Loucy (cell line): Measurements from ENCODE around the gene PRH2.

Experiments
- H2AFZ ChIP-seq: fragments of 200-600 bp; sonication (generic); 2 replicates; pipeline ENCODE4 v1.6.0; 2016; ENCODE audit warnings: antibody characterized with exemption, mild to moderate bottlenecking, low read length, moderate library complexity
- H3F3A ChIP-seq: fragments of 200-600 bp; 2 replicates; pipeline ENCODE4 v1.6.0; 2016; ENCODE audit warnings: antibody characterized with exemption, low read depth, mild to moderate bottlenecking
- H3K27me3 ChIP-seq: fragments of 200-600 bp; sonication (generic); 2 replicates; pipeline ENCODE4 v1.6.1; 2014; ENCODE audit warnings: low read length, mild to moderate bottlenecking; ENCODE audit not compliant: insufficient read depth, poor library complexity, severe bottlenecking
- H3K36me3 ChIP-seq: fragments of 200-600 bp; sonication (generic); 2 replicates; pipeline ENCODE4 v1.6.1; 2016; ENCODE audit warnings: low read length; ENCODE audit not compliant: insufficient read depth
- H3K4me1 ChIP-seq: fragments of 200-600 bp; sonication (generic); 2 replicates; pipeline ENCODE4 v1.5.1; 2014; ENCODE audit warnings: low read length, mild to moderate bottlenecking; ENCODE audit not compliant: insufficient read depth, poor library complexity, severe bottlenecking
- H3K4me2 ChIP-seq: fragments of 200-600 bp; sonication (generic); 2 replicates; pipeline ENCODE4 v1.6.0; 2014; ENCODE audit warnings: antibody characterized with exemption, low read length, low read depth, mild to moderate bottlenecking; ENCODE audit not compliant: poor library complexity, severe bottlenecking
- H3K4me3 ChIP-seq: fragments of 200-600 bp; sonication (generic); 2 replicates; pipeline ENCODE4 v1.5.1; 2014; ENCODE audit warnings: low read length, mild to moderate bottlenecking, mixed read lengths; ENCODE audit not compliant: poor library complexity, severe bottlenecking
- H3K79me2 ChIP-seq: fragments of 200-600 bp; sonication (generic); 2 replicates; pipeline ENCODE4 v1.6.1; 2014; ENCODE audit warnings: low read length; ENCODE audit not compliant: insufficient read depth
- H3K9ac ChIP-seq: fragments of 200-600 bp; sonication (generic); 2 replicates; pipeline ENCODE4 v1.6.0; 2014; ENCODE audit warnings: mild to moderate bottlenecking, low read depth, low read length, moderate library complexity; ENCODE audit not compliant: poor library complexity, severe bottlenecking
- H3K9me2 ChIP-seq: fragments of 200-600 bp; sonication (generic); replicated peaks from 2 replicates; pipeline ENCODE4 v1.6.1; 2016; ENCODE audit warnings: low read depth, low read length, mixed read lengths
- H3K9me3 ChIP-seq: fragments of 200-600 bp; sonication (generic); 2 replicates; pipeline ENCODE4 v1.6.1; 2014; ENCODE audit warnings: mild to moderate bottlenecking, antibody characterized with exemption, low read length, low read depth; ENCODE audit not compliant: insufficient read depth
- H4K20me1 ChIP-seq: fragments of 200-600 bp; sonication (generic); 2 replicates; pipeline ENCODE4 v1.6.0; 2014; ENCODE audit warnings: antibody characterized with exemption, low read length, mild to moderate bottlenecking; ENCODE audit not compliant: insufficient read depth, poor library complexity, severe bottlenecking
- EZH2phosphoT487 ChIP-seq: fragments of 200-600 bp; IDR thresholded peaks from 2 replicates; pipeline ENCODE4 v1.6.1; 2018; ENCODE audit warnings: antibody characterized with exemption, mild to moderate bottlenecking, moderate library complexity, borderline replicate concordance
- TF ChIP-seq, protein P1 (sequence below): fragments of 200-600 bp; sonication (generic); conservative IDR thresholded peaks from 2 replicates; pipeline ENCODE4 v1.5.1; 2014; ENCODE audit warnings: mild to moderate bottlenecking, antibody characterized with exemption, low read length

Gene PRH2

GRCh38 chr12:10974965-10975364 lies 45.9 kb downstream of the PRH2 start:
- Histone ChIP-seq H3K9ac (no peak overlapping the region), H3K79me2 (no peaks in the 10 kb centered on the region), H3F3A (no peaks in the 10 kb centered on the region), H3K36me3 (no peaks in the 10 kb centered on the region), H2AFZ (no peak overlapping the region), H3K9me3 (no peaks in the 10 kb centered on the region), H3K4me2 (no peak overlapping the region), H3K27me3 (peaks cover 43% of the 10 kb centered on the region), H3K4me1 (no peaks in the 10 kb centered on the region), H4K20me1 (peaks cover 4% of the 10 kb centered on the region), H3K9me2 (no peaks in the 10 kb centered on the region), H3K4me3 (no peak overlapping the region)
- no peak for TF ChIP-seq EZH2phosphoT487
- TF ChIP-seq, protein P1, sequence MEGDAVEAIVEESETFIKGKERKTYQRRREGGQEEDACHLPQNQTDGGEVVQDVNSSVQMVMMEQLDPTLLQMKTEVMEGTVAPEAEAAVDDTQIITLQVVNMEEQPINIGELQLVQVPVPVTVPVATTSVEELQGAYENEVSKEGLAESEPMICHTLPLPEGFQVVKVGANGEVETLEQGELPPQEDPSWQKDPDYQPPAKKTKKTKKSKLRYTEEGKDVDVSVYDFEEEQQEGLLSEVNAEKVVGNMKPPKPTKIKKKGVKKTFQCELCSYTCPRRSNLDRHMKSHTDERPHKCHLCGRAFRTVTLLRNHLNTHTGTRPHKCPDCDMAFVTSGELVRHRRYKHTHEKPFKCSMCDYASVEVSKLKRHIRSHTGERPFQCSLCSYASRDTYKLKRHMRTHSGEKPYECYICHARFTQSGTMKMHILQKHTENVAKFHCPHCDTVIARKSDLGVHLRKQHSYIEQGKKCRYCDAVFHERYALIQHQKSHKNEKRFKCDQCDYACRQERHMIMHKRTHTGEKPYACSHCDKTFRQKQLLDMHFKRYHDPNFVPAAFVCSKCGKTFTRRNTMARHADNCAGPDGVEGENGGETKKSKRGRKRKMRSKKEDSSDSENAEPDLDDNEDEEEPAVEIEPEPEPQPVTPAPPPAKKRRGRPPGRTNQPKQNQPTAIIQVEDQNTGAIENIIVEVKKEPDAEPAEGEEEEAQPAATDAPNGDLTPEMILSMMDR: no peak

GRCh38 chr12:10982244-10982643 lies 53.2 kb downstream of the PRH2 start:
- Histone ChIP-seq H3F3A (no peaks in the 10 kb centered on the region), H3K9ac (no peak overlapping the region), H3K4me2 (no peak overlapping the region), H2AFZ (no peak overlapping the region), H3K36me3 (no peaks in the 10 kb centered on the region), H3K4me3 (no peak overlapping the region), H3K9me3 (no peaks in the 10 kb centered on the region), H3K79me2 (no peaks in the 10 kb centered on the region), H4K20me1 (peaks cover 10% of the 10 kb centered on the region), H3K4me1 (no peaks in the 10 kb centered on the region), H3K27me3 (peaks cover 90% of the 10 kb centered on the region), H3K9me2 (no peaks in the 10 kb centered on the region)
- TF ChIP-seq EZH2phosphoT487: peak; percentile 73; the same call in 1 of the 2 replicates
- TF ChIP-seq, protein P1: no peak
